Trophoblast cell (in vitro differentiated cells and primary cell): ENCODE data around the gene ADAM17.
A peak's percentile ranks its signal among the peaks of the same experiment; 100 is the strongest.

Experiments
- DNase-seq, 2 donors: peaks; one replicate each; pipeline ENCODE4 v3.0.0-alpha.2; 2016
- H2AFZ ChIP-seq: 2 replicates; pipeline ENCODE4 v1.6.1; 2013; ENCODE audit warnings: low read length, moderate library complexity, mild to moderate bottlenecking; ENCODE audit not compliant: insufficient read depth, poor library complexity
- H2AK5ac ChIP-seq: 2 replicates; pipeline ENCODE4 v1.6.1; 2013; ENCODE audit warnings: mild to moderate bottlenecking, low read length
- H2BK120ac ChIP-seq: 2 replicates; pipeline ENCODE4 v1.6.1; 2013; ENCODE audit warnings: low read length, mild to moderate bottlenecking, moderate library complexity; ENCODE audit not compliant: insufficient read depth, poor library complexity
- H2BK12ac ChIP-seq: 2 replicates; pipeline ENCODE4 v1.6.1; 2013; ENCODE audit warnings: mild to moderate bottlenecking, low read length, moderate library complexity
- H2BK5ac ChIP-seq: 2 replicates; pipeline ENCODE4 v1.6.1; 2013; ENCODE audit warnings: low read length, low read depth, moderate library complexity, mild to moderate bottlenecking; ENCODE audit not compliant: poor library complexity
- H3K14ac ChIP-seq: 2 replicates; pipeline ENCODE4 v1.6.1; 2013; ENCODE audit warnings: mild to moderate bottlenecking, low read length
- H3K18ac ChIP-seq: 2 replicates; pipeline ENCODE4 v1.6.1; 2013; ENCODE audit warnings: mild to moderate bottlenecking, low read length
- H3K23ac ChIP-seq: 2 replicates; pipeline ENCODE4 v1.6.1; 2013; ENCODE audit warnings: low read length
- H3K27ac ChIP-seq: 2 replicates; pipeline ENCODE4 v1.5.1; 2013; ENCODE audit warnings: low read depth, mild to moderate bottlenecking, inconsistent platforms, low read length, moderate library complexity
- H3K27me3 ChIP-seq: 2 replicates; pipeline ENCODE4 v1.6.1; 2013; ENCODE audit warnings: inconsistent platforms, mild to moderate bottlenecking, low read length, moderate library complexity; ENCODE audit not compliant: insufficient read depth
- H3K36me3 ChIP-seq, 2 experiments: 1 replicate in 1 of 2; 2 replicates in 1 of 2; pipeline ENCODE4 v1.6.1; 2013; ENCODE audit warnings: low read length in 2 of 2, mild to moderate bottlenecking in 2 of 2, moderate library complexity in 1 of 2; ENCODE audit not compliant: insufficient read depth in 2 of 2, control insufficient read depth in 1 of 2
- H3K4ac ChIP-seq: 2 replicates; pipeline ENCODE4 v1.6.1; 2013; ENCODE audit warnings: low read depth, mild to moderate bottlenecking, low read length, moderate library complexity
- H3K4me1 ChIP-seq, 2 experiments: 1 replicate in 1 of 2; 2 replicates in 1 of 2; pipeline ENCODE4 v1.6.1; 2013; ENCODE audit warnings: low read length in 2 of 2, mild to moderate bottlenecking in 2 of 2, moderate library complexity in 1 of 2; ENCODE audit not compliant: insufficient read depth in 2 of 2, control insufficient read depth in 1 of 2
- H3K4me2 ChIP-seq: 2 replicates; pipeline ENCODE4 v1.6.1; 2013; ENCODE audit warnings: inconsistent platforms, mild to moderate bottlenecking, low read length, moderate library complexity
- H3K4me3 ChIP-seq: 2 replicates; pipeline ENCODE4 v1.5.1; 2013; ENCODE audit warnings: mild to moderate bottlenecking, low read depth, low read length, inconsistent platforms
- H3K79me1 ChIP-seq: one replicate; pipeline ENCODE4 v1.6.1; 2013; ENCODE audit warnings: low read length
- H3K79me2 ChIP-seq: 2 replicates; pipeline ENCODE4 v1.6.1; 2013; ENCODE audit warnings: low read length, mild to moderate bottlenecking; ENCODE audit not compliant: control insufficient read depth, insufficient read depth, poor library complexity
- H3K9ac ChIP-seq: 2 replicates; pipeline ENCODE4 v1.6.1; 2013; ENCODE audit warnings: mild to moderate bottlenecking, low read length
- H3K9me3 ChIP-seq: 2 replicates; pipeline ENCODE4 v1.6.1; 2013; ENCODE audit warnings: low read depth, mild to moderate bottlenecking, control low read depth, inconsistent platforms, low read length; ENCODE audit not compliant: insufficient read depth
- H4K12ac ChIP-seq: 2 replicates; pipeline ENCODE4 v1.6.1; 2013; ENCODE audit warnings: low read depth, mild to moderate bottlenecking, low read length, moderate library complexity
- H4K8ac ChIP-seq: 2 replicates; pipeline ENCODE4 v1.6.1; 2013; ENCODE audit warnings: low read depth, mild to moderate bottlenecking, low read length, moderate library complexity
- H4K91ac ChIP-seq: one replicate; pipeline ENCODE4 v1.6.1; 2013; ENCODE audit warnings: low read depth, mild to moderate bottlenecking, low read length, moderate library complexity
- WGBS: extraction: QIAGEN DNeasy Blood & Tissue Kit; methylation state at CpG from one replicate; pipeline ENCODE4 v1.1.7; 2013; ENCODE audit warnings: missing lambda C conversion rate; ENCODE audit not compliant: insufficient read length, insufficient coverage; ENCODE audit errors: extremely low coverage; 5-methylcytosine and 5-hydroxymethylcytosine counted together

The ADAM17 gene

GRCh38 chr2:9539531-9539930 lies 16.1 kb downstream of the ADAM17 start:
- H3K79me2 ChIP-seq: no peaks in the 10 kb centered on the region
- H3K9ac ChIP-seq: no peak overlapping the region
- H3K9me3 ChIP-seq: no peaks in the 10 kb centered on the region
- no peak overlapping the region for H3K14ac ChIP-seq
- no peak overlapping the region for H3K4ac ChIP-seq
- no peak overlapping the region for H3K27ac ChIP-seq
- no peak overlapping the region for H4K8ac ChIP-seq
- H2AK5ac ChIP-seq: no peak overlapping the region
- no peaks in the 10 kb centered on the region for H3K36me3 ChIP-seq
- no peaks in the 10 kb centered on the region for H3K27me3 ChIP-seq
- H2BK12ac ChIP-seq: no peak overlapping the region
- no peaks in the 10 kb centered on the region for H3K79me1 ChIP-seq
- no peak overlapping the region for H3K18ac ChIP-seq
- H3K4me2 ChIP-seq: no peak overlapping the region
- no peaks in the 10 kb centered on the region for H3K4me1 ChIP-seq
- no CpG with 5 or more reads among the region's 5 CpGs for WGBS
- no peak overlapping the region for H2BK120ac ChIP-seq
- no peak overlapping the region for H2AFZ ChIP-seq
- H2BK5ac ChIP-seq: no peak overlapping the region
- no peak overlapping the region for H3K23ac ChIP-seq
- DNase-seq: peak in 1 of 2 donors; percentile 11
- H3K4me3 ChIP-seq: no peak overlapping the region
- H4K91ac ChIP-seq: no peak overlapping the region
- no peak overlapping the region for H4K12ac ChIP-seq

GRCh38 chr2:9538000-9538507 lies 17.6 kb downstream of the ADAM17 start:
- H2AK5ac ChIP-seq: no peak overlapping the region
- H3K4ac ChIP-seq: no peak overlapping the region
- H3K9me3 ChIP-seq: no peaks in the 10 kb centered on the region
- no CpG with 5 or more reads among the region's 2 CpGs for WGBS
- H2BK5ac ChIP-seq: no peak overlapping the region
- H4K12ac ChIP-seq: no peak overlapping the region
- no peak overlapping the region for H3K18ac ChIP-seq
- H3K9ac ChIP-seq: no peak overlapping the region
- H3K36me3 ChIP-seq: peaks cover 3 to 5% of the 10 kb centered on the region in 2 experiments
- no peak overlapping the region for H2BK120ac ChIP-seq
- H3K4me3 ChIP-seq: no peak overlapping the region
- no peak overlapping the region for H3K23ac ChIP-seq
- H3K79me2 ChIP-seq: no peaks in the 10 kb centered on the region
- H3K27me3 ChIP-seq: no peaks in the 10 kb centered on the region
- H3K27ac ChIP-seq: no peak overlapping the region
- no peak overlapping the region for H2AFZ ChIP-seq
- H4K8ac ChIP-seq: no peak overlapping the region
- H4K91ac ChIP-seq: no peak overlapping the region
- no peaks in the 10 kb centered on the region for H3K4me1 ChIP-seq
- H3K4me2 ChIP-seq: no peak overlapping the region
- H3K14ac ChIP-seq: no peak overlapping the region
- no peak overlapping the region for H2BK12ac ChIP-seq
- no peaks in the 10 kb centered on the region for H3K79me1 ChIP-seq
- peak; percentile 12 to 80 for DNase-seq

- H3K23ac ChIP-seq: no peak overlapping the region
- H3K79me1 ChIP-seq: no peaks in the 10 kb centered on the region
- no peak overlapping the region for H2BK5ac ChIP-seq
- no peak overlapping the region for H3K4ac ChIP-seq
- no peak overlapping the region for H4K91ac ChIP-seq
- H3K9ac ChIP-seq: no peak overlapping the region
- no peak overlapping the region for H4K12ac ChIP-seq
- no peaks in the 10 kb centered on the region for H3K4me1 ChIP-seq
- WGBS: no CpG with 5 or more reads among the region's 6 CpGs
- DNase-seq: no peak
- no peak overlapping the region for H2AFZ ChIP-seq
- no peak overlapping the region for H3K14ac ChIP-seq
- H2BK120ac ChIP-seq: no peak overlapping the region
- no peak overlapping the region for H3K4me2 ChIP-seq
- H3K27me3 ChIP-seq: no peaks in the 10 kb centered on the region
- peaks cover 8% of the 10 kb centered on the region in 2 experiments for H3K36me3 ChIP-seq
- H3K4me3 ChIP-seq: no peak overlapping the region
- no peak overlapping the region for H3K18ac ChIP-seq
- H3K9me3 ChIP-seq: no peaks in the 10 kb centered on the region
- no peak overlapping the region for H2BK12ac ChIP-seq
- H4K8ac ChIP-seq: no peak overlapping the region
- no peak overlapping the region for H2AK5ac ChIP-seq
- H3K27ac ChIP-seq: no peak overlapping the region
- H3K79me2 ChIP-seq: no peaks in the 10 kb centered on the region
These were observed 19.1 kb downstream of the ADAM17 start for GRCh38 chr2:9536504-9536903.

GRCh38 chr2:9535177-9535576 lies 20.5 kb downstream of the ADAM17 start:
- Histone ChIP-seq H4K12ac (no peak overlapping the region), H3K9me3 (no peaks in the 10 kb centered on the region), H3K4me3 (no peak overlapping the region), H3K23ac (no peak overlapping the region), H2BK120ac (no peak overlapping the region), H2BK5ac (no peak overlapping the region), H2BK12ac (no peak overlapping the region), H3K36me3 (peaks cover 8% of the 10 kb centered on the region in 2 experiments), H3K79me1 (no peaks in the 10 kb centered on the region), H3K14ac (no peak overlapping the region), H3K18ac (no peak overlapping the region), H3K4me2 (no peak overlapping the region), H3K27me3 (no peaks in the 10 kb centered on the region), H3K27ac (no peak overlapping the region), H2AK5ac (no peak overlapping the region), H4K91ac (no peak overlapping the region), H3K4ac (no peak overlapping the region), H3K9ac (no peak overlapping the region), H2AFZ (no peak overlapping the region), H3K4me1 (no peaks in the 10 kb centered on the region), H4K8ac (no peak overlapping the region), H3K79me2 (no peaks in the 10 kb centered on the region)
- no peak for DNase-seq
- no CpG with 5 or more reads among the region's 1 CpG for WGBS
